ENCODE results near the gene DUSP22. TPM values are rescaled to one million over a fixed set of nuclear protein-coding genes. Genes with fewer than 3 reads are reported as not detected.

DUSP22 gene
- total RNA-seq, 2 experiments from 2014 or later, result 38.1 to 47.8 TPM

DNA sequence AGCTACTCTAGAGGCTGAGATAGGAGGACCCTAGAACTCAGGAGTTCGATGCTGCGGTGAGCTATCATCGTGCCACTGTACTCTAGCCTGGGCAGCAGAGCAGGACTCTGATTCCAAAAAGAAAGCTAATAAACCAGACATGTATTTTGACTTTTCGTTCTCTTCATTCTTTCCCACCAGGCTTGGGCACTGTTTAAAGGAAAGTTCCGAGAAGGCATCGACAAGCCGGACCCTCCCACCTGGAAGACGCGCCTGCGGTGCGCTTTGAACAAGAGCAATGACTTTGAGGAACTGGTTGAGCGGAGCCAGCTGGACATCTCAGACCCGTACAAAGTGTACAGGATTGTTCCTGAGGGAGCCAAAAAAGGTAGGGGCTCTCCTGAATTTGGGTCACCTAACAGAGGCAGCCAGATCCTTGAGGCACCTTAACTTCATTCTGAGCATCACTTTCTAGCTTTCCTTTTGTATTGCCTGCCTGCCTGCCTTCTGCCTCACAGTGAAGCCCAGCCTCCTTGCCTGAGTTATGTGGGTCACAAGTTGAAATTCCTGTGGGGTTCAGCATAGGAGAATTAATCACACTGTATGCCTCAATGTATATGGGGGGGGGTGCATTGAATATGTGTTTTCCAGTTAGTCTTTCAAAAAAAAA lies 102.5 kb downstream of the DUSP22 start:
- peaks cover 68% of the 10 kb centered on the region for H3K4me1 Mint-ChIP-seq

DNA sequence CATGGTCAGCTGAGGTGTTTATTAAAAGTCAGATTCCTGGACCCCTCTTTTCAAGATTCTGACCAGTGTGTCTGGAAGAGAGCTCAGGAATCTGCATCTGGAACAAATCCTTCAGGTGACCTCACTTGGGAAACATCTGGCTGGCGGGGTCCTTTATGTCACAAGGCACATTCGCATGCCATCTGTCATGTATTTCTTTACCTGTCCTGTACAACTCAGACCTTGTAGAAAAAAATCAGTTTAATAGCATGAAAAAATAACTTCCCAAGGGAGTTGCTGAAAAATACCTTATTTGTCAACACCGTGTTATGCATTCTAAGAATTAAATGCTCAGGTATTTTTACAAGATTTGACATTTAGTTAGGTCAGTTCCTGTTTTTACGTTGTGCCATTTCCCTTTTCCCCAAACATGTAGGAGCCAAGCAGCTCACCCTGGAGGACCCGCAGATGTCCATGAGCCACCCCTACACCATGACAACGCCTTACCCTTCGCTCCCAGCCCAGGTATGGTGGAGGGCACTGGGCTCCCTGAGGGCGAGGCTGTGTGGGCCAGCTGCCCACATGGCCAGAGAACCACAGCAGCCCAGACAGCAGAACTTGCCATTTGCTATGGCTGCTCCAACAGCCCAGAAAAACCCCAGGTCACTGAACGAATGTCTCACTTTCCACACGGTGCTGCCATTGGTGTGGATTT lies 103.3 kb downstream of the DUSP22 start:
- peaks cover 70% of the 10 kb centered on the region for H3K36me3 Mint-ChIP-seq
- peaks cover 67% of the 10 kb centered on the region for H3K4me1 Mint-ChIP-seq
- peak overlapping the region; percentile 38 for H3K4me3 Mint-ChIP-seq
- H3K27ac Mint-ChIP-seq, result peak overlapping the region; percentile 28
- H3K27me3 Mint-ChIP-seq, result no peaks in the 10 kb centered on the region
- CTCF ChIA-PET, result interaction anchor here (0.8 to 6.9 kb wide), 5 partner anchors 129 to 207 kb away, joined by 3 to 50 read pairs (median 4); no protein-coding TSS in a partner anchor
- ATAC-seq (no peak), DNase-seq (no peak)
- no peaks in the 10 kb centered on the region for H3K9me3 Mint-ChIP-seq (ENCODE audit: low read depth)

More for the DNA sequence above, 102.5 kb downstream of the DUSP22 start:
- no peaks in the 10 kb centered on the region for H3K9me3 Mint-ChIP-seq (ENCODE audit: low read depth)
- peak overlapping the region; percentile 69 for H3K27ac Mint-ChIP-seq
- ATAC-seq (no peak), DNase-seq (peak; percentile 38)
- H3K4me3 Mint-ChIP-seq, result peak overlapping the region; percentile 100
- CTCF ChIA-PET, result interaction anchor here (0.8 to 6.9 kb wide), 4 partner anchors 10 to 207 kb away, joined by 3 to 50 read pairs (median 16); no protein-coding TSS in a partner anchor
- peaks cover 63% of the 10 kb centered on the region for H3K36me3 Mint-ChIP-seq
- no peaks in the 10 kb centered on the region for H3K27me3 Mint-ChIP-seq

DNA sequence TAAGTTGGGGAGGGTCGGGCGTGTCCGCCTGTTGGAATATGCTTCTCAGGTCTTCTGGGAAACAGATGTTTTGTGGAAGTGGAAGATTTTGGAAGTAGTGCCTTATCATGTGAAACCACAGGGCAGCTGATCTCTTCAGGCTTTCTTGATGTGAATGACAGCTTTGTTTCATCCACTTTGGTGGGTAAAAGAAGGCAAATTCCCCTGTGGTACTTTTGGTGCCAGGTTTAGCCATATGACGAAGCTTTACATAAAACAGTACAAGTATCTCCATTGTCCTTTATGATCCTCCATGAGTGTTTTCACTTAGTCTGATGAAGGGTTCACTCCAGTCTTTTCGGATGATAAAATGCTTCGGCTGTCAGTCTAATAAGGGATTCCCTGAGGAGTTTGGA lies 103.8 kb downstream of the DUSP22 start:
- CTCF ChIA-PET, result interaction anchor here (1.2 to 2.8 kb wide), 2 partner anchors 129 to 207 kb away, joined by 4 to 11 read pairs; no protein-coding TSS in a partner anchor
- peak; percentile 37 for DNase-seq
- Mint-ChIP-seq H3K9me3 (ENCODE audit: low read depth) (no peaks in the 10 kb centered on the region), H3K36me3 (peaks cover 75% of the 10 kb centered on the region), H3K27me3 (no peaks in the 10 kb centered on the region), H3K4me1 (peaks cover 67% of the 10 kb centered on the region), H3K4me3 (peak overlapping the region; percentile 38), H3K27ac (peak overlapping the region; percentile 28)
- no peak for ATAC-seq

DNA sequence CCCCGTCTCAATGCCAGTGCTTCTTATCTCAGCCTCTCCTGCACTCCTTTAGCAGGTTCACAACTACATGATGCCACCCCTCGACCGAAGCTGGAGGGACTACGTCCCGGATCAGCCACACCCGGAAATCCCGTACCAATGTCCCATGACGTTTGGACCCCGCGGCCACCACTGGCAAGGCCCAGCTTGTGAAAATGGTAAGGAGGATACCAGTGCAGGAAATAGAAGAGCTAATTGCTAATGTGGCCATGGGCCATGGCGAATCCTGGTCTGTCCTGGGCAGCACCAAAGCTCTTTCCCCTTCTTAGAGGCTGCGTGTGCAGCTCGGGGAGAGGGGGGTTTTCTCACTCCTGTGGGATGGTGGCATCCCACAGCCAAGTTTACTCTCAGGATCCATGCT lies 104.8 kb downstream of the DUSP22 start:
- H3K4me3 Mint-ChIP-seq, result peak overlapping the region; percentile 6
- H3K36me3 Mint-ChIP-seq, result peaks cover 82% of the 10 kb centered on the region
- H3K9me3 Mint-ChIP-seq (ENCODE audit: low read depth), result no peaks in the 10 kb centered on the region
- DNase-seq, result peak; percentile 36
- ATAC-seq, result no peak
- H3K27ac Mint-ChIP-seq, result peak overlapping the region; percentile 38
- H3K27me3 Mint-ChIP-seq, result no peaks in the 10 kb centered on the region
- peaks cover 74% of the 10 kb centered on the region for H3K4me1 Mint-ChIP-seq
- CTCF ChIA-PET, result interaction anchor here (0.8 to 2.8 kb wide), 2 partner anchors 14 to 208 kb away, joined by 3 to 11 read pairs; no protein-coding TSS in a partner anchor

DNA sequence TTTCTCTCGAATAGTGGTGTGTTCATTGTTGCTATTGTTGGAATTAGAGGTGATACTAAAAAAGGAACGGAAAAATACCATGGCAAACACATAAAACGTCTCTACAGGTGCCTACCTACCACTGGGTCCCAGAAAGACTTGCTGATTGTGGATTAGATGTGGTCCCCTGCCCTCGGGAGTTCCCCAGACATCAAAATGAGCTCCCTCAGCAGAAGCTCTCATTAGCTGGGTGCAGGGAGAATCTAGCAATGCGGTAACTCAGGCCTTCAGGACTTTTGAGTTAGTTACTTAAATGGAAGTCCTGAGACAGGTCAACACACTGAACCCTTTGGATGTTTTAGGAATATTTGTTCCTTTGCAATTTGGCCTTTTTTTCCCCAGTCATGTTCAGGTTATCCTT lies 105.3 kb downstream of the DUSP22 start:
- CTCF ChIA-PET, result interaction anchor here (2.8 kb wide), 1 partner anchor 208 kb away, joined by 11 read pairs; no protein-coding TSS in a partner anchor
- Mint-ChIP-seq H3K9me3 (ENCODE audit: low read depth) (no peaks in the 10 kb centered on the region), H3K27ac (peak overlapping the region; percentile 38), H3K4me3 (peak overlapping the region; percentile 6), H3K27me3 (no peaks in the 10 kb centered on the region), H3K36me3 (peaks cover 86% of the 10 kb centered on the region), H3K4me1 (peaks cover 80% of the 10 kb centered on the region)
- DNase-seq, result no peak
- ATAC-seq, result no peak

DNA sequence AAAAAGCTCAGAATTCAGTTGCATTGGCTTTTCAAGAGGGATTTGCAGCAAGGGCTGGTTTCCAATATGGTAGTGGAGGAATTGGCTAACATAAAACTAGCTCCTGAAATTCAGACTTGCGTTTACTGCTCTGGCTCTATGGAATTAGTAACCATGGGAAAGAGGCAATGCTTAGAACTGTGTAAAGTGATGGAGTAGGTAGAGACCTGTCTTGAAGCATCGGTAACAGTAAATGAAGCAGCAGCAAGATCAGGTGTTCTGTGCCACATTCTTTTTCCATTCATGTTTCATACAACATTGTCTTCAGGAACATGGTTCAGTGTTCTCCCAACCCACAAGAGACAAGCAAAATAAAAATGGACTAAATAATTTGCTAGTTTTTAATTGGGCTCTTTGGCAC lies 105.8 kb downstream of the DUSP22 start:
- DNase-seq (no peak), ATAC-seq (no peak)
- no peaks in the 10 kb centered on the region for H3K9me3 Mint-ChIP-seq (ENCODE audit: low read depth)
- CTCF ChIA-PET, result interaction anchor here (2.3 to 2.8 kb wide), 2 partner anchors 13 to 209 kb away, joined by 11 to 12 read pairs; no protein-coding TSS in a partner anchor
- H3K36me3 Mint-ChIP-seq, result peaks cover 86% of the 10 kb centered on the region
- no peaks in the 10 kb centered on the region for H3K27me3 Mint-ChIP-seq
- H3K4me1 Mint-ChIP-seq, result peaks cover 85% of the 10 kb centered on the region
- peak overlapping the region; percentile 38 for H3K27ac Mint-ChIP-seq
- H3K4me3 Mint-ChIP-seq, result no peak overlapping the region

DNA sequence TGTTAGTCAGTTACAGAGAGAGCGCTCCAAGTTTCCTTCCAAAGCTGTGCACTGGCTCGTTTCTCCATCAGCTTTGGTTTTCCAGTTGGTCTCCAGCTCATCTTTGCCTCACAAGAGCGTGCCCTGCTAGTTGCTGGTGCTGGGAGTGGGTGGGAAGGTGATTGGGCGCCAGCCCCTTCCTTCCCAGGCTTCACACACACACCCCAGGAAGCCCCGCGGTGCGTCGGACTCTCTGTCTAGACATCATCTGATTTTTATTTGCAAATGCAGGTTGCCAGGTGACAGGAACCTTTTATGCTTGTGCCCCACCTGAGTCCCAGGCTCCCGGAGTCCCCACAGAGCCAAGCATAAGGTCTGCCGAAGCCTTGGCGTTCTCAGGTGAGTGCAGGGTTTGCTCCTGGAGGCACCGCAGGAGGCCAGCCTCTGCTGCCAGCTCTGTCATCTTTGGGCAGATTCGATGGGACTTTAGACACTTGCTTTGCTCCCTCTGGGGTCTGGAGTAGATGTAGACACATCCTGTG lies 106.3 kb downstream of the DUSP22 start:
- no peak for ATAC-seq
- H3K36me3 Mint-ChIP-seq, result peaks cover 89% of the 10 kb centered on the region
- no peaks in the 10 kb centered on the region for H3K27me3 Mint-ChIP-seq
- no peak for DNase-seq
- peak overlapping the region; percentile 73 for H3K27ac Mint-ChIP-seq
- H3K4me3 Mint-ChIP-seq, result peak overlapping the region; percentile 38
- peaks cover 89% of the 10 kb centered on the region for H3K4me1 Mint-ChIP-seq
- CTCF ChIA-PET, result interaction anchor here (1.2 to 2.8 kb wide), 5 partner anchors 12 to 210 kb away, joined by 3 to 12 read pairs (median 11); no protein-coding TSS in a partner anchor
- H3K9me3 Mint-ChIP-seq (ENCODE audit: low read depth), result no peaks in the 10 kb centered on the region

DNA sequence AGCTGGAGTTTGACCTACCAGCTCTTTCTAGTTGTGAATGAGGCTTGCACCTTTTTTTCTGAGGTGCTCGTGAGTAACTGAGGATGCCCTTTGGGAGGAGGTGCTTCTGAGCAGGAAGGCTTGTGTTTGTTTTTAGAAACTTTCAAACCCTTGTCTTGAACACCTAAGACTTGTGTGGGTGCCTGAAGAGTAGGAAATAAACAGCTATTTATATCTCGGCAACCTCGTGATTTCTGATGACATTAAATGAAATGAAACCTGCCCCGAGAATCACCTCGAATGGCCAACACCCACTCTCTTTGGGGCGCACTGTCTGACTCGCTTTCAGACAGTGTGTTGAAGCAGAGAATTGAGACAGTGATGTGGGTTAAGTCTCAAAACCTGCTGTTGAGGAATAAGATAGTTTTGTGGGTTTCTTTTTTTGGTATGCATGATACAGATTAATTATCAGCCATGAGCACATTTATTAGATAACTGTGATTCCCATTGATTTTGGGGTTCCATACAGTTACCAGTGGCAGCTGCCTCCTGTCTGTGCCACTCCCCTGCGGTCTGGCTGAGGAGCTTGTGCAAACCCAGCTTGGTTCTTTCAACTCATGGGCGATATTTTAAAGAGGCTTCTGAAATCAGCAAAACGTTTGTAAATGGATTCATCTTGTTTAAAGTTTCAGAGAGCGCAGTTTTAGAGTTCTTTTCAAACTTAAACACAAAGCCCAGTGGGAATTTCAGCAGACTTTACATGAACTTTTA lies 107.7 kb downstream of the DUSP22 start:
- Mint-ChIP-seq H3K27me3 (no peaks in the 10 kb centered on the region), H3K4me1 (peaks cover 92% of the 10 kb centered on the region), H3K27ac (peak overlapping the region; percentile 79), H3K9me3 (ENCODE audit: low read depth) (no peaks in the 10 kb centered on the region), H3K4me3 (peak overlapping the region; percentile 13), H3K36me3 (peaks cover 91% of the 10 kb centered on the region)
- DNase-seq (peak; percentile 66), ATAC-seq (peak; percentile 46)
- CTCF ChIA-PET, result interaction anchor here (0.7 to 2.3 kb wide), 10 partner anchors 9 to 231 kb away, joined by 3 to 12 read pairs (median 4); partner anchors contain the start of gene IRF4

DNA sequence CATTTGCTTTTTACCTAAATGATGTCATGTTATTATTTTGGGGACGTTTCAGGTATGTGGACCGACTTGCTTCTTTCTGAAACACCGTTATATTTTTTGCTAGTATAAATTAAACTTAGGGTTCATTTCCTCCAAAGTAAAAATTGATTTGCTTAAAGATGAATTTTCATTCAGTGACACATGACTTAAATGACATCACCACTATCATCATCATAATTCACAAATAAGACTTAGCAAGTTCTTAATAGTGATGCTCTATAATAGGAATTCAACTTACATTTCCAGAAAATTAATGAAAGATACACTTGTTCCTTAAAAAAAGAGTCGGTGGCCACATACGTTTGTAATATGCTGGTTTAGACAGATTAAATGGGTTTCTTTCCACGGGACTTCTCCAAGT lies 108.5 kb downstream of the DUSP22 start:
- Mint-ChIP-seq H3K4me3 (no peak overlapping the region), H3K9me3 (ENCODE audit: low read depth) (no peaks in the 10 kb centered on the region), H3K4me1 (peaks cover 88% of the 10 kb centered on the region), H3K27me3 (no peaks in the 10 kb centered on the region), H3K27ac (peak overlapping the region; percentile 13), H3K36me3 (peaks cover 91% of the 10 kb centered on the region)
- DNase-seq, result no peak
- CTCF ChIA-PET, result no interaction called here
- ATAC-seq, result no peak

Other genes starting within 250 kb of the DUSP22 start
- gene IRF4, start 99.3 kb downstream of the DUSP22 start, total RNA-seq, result 100 to 1,000 TPM; 184 to 254 TPM